Measurements from ENCODE around the gene MB.
"Not testable (repeated sequence)": the region's sequence is repeated elsewhere in the genome, so short reads cannot be mapped to it uniquely, and the experiment has no call there.

Gene MB

GRCh38 chr22:35634943-35635540 lies 17.9 kb upstream of the MB start:
- DNase-seq, result no peak

GRCh38 chr22:35634015-35634414 lies 16.9 kb upstream of the MB start:
- DNase-seq, result no peak

GRCh38 chr22:35633520-35633919 lies 16.4 kb upstream of the MB start:
- DNase-seq, result no peak

- DNase-seq, result no peak
Observed at GRCh38 chr22:35632935-35633334, 15.8 kb upstream of the MB start.

- peak; percentile 74 for DNase-seq
Observed at GRCh38 chr22:35631597-35631996, 14.5 kb upstream of the MB start.

GRCh38 chr22:35630891-35631290 lies 13.8 kb upstream of the MB start:
- DNase-seq, result no peak

- no peak for DNase-seq
Observed at GRCh38 chr22:35630387-35630793, 13.3 kb upstream of the MB start.

- DNase-seq, result peak; percentile 34
Observed at GRCh38 chr22:35629406-35630216, 12.5 kb upstream of the MB start.

GRCh38 chr22:35628732-35629131 lies 11.6 kb upstream of the MB start:
- DNase-seq, result no peak

- DNase-seq, result peak; percentile 54
Observed at GRCh38 chr22:35627267-35628041, 10.3 kb upstream of the MB start.

- no peak for DNase-seq
Observed at GRCh38 chr22:35625763-35626432, 8.8 kb upstream of the MB start.

GRCh38 chr22:35624547-35624946 lies 7.4 kb upstream of the MB start:
- DNase-seq, result no peak

- not testable (repeated sequence) for DNase-seq
Observed at GRCh38 chr22:35623885-35624284, 6.8 kb upstream of the MB start.

- no peak for DNase-seq
Observed at GRCh38 chr22:35622191-35622913, 5.2 kb upstream of the MB start.

GRCh38 chr22:35621451-35621850 lies 4.3 kb upstream of the MB start:
- no peak for DNase-seq

GRCh38 chr22:35620624-35621251 lies 3.6 kb upstream of the MB start:
- no peak for DNase-seq

GRCh38 chr22:35619336-35620094 lies 2.4 kb upstream of the MB start:
- DNase-seq, result no peak

- no peak for DNase-seq
Observed at GRCh38 chr22:35618427-35619223, 1.5 kb upstream of the MB start.

GRCh38 chr22:35616043-35616442 lies 1.1 kb downstream of the MB start:
- no peak for DNase-seq

- no peak for DNase-seq
Observed at GRCh38 chr22:35615156-35615555, 2.0 kb downstream of the MB start.

Data from hematopoietic multipotent progenitor cell treated with erythropoietin and hydrocortisone succinate and interleukin-3 and kit ligand, for 6 days (in vitro differentiated cells).